Measurements from ENCODE around the gene IGFL1.

Gene IGFL1

GRCh38 chr19:46250076-46250735 is 20.7 kb downstream of the IGFL1 start:
- TF ChIP-seq REST (IDR thresholded peaks at IDR 0.05; ENCODE audit: insufficient read depth in 1 of 2, low read depth in 2 of 2, low read length in 2 of 2) (no peak), TAF1 (IDR thresholded peaks at IDR 0.05; ENCODE audit: borderline replicate concordance, insufficient read depth, low read length) (no peak), FOXP2 (optimal IDR thresholded peaks at IDR 0.05; ENCODE audit: borderline replicate concordance, extremely low read depth, extremely low read length, insufficient read depth) (no peak), SIN3A (IDR thresholded peaks at IDR 0.05; ENCODE audit: borderline replicate concordance, insufficient read depth, low read length) (no peak), POLR2AphosphoS5 (IDR thresholded peaks at IDR 0.05; ENCODE audit: low read depth, low read length) (no peak)

GRCh38 chr19:46251416-46251815 is 21.9 kb downstream of the IGFL1 start:
- TF ChIP-seq TAF1 (IDR thresholded peaks at IDR 0.05; ENCODE audit: borderline replicate concordance, insufficient read depth, low read length) (no peak), REST (IDR thresholded peaks at IDR 0.05; ENCODE audit: insufficient read depth in 1 of 2, low read depth in 2 of 2, low read length in 2 of 2) (no peak), FOXP2 (optimal IDR thresholded peaks at IDR 0.05; ENCODE audit: borderline replicate concordance, extremely low read depth, extremely low read length, insufficient read depth) (no peak), SIN3A (IDR thresholded peaks at IDR 0.05; ENCODE audit: borderline replicate concordance, insufficient read depth, low read length) (no peak), POLR2AphosphoS5 (IDR thresholded peaks at IDR 0.05; ENCODE audit: low read depth, low read length) (no peak)

GRCh38 chr19:46254776-46255175 is 25.2 kb downstream of the IGFL1 start:
- TF ChIP-seq REST (IDR thresholded peaks at IDR 0.05; ENCODE audit: insufficient read depth in 1 of 2, low read depth in 2 of 2, low read length in 2 of 2) (no peak), FOXP2 (optimal IDR thresholded peaks at IDR 0.05; ENCODE audit: borderline replicate concordance, extremely low read depth, extremely low read length, insufficient read depth) (no peak), TAF1 (IDR thresholded peaks at IDR 0.05; ENCODE audit: borderline replicate concordance, insufficient read depth, low read length) (no peak), SIN3A (IDR thresholded peaks at IDR 0.05; ENCODE audit: borderline replicate concordance, insufficient read depth, low read length) (no peak), POLR2AphosphoS5 (IDR thresholded peaks at IDR 0.05; ENCODE audit: low read depth, low read length) (no peak)

- no peak for TF ChIP-seq FOXP2 (optimal IDR thresholded peaks at IDR 0.05; ENCODE audit: borderline replicate concordance, extremely low read depth, extremely low read length, insufficient read depth)
- TF ChIP-seq TAF1 (IDR thresholded peaks at IDR 0.05; ENCODE audit: borderline replicate concordance, insufficient read depth, low read length) = no peak
- TF ChIP-seq SIN3A (IDR thresholded peaks at IDR 0.05; ENCODE audit: borderline replicate concordance, insufficient read depth, low read length) = no peak
- no peak for TF ChIP-seq POLR2AphosphoS5 (IDR thresholded peaks at IDR 0.05; ENCODE audit: low read depth, low read length)
- no peak for TF ChIP-seq REST (IDR thresholded peaks at IDR 0.05; ENCODE audit: insufficient read depth in 1 of 2, low read depth in 2 of 2, low read length in 2 of 2)
Observed at GRCh38 chr19:46256855-46257254, 27.3 kb downstream of the IGFL1 start.

All from PFSK-1 (cell line).